Measurements from ENCODE around the gene C15orf39.
"Not testable (repeated sequence)": the region's sequence is repeated elsewhere in the genome, so short reads cannot be mapped to it uniquely, and the experiment has no call there.

The C15orf39 gene

DNA sequence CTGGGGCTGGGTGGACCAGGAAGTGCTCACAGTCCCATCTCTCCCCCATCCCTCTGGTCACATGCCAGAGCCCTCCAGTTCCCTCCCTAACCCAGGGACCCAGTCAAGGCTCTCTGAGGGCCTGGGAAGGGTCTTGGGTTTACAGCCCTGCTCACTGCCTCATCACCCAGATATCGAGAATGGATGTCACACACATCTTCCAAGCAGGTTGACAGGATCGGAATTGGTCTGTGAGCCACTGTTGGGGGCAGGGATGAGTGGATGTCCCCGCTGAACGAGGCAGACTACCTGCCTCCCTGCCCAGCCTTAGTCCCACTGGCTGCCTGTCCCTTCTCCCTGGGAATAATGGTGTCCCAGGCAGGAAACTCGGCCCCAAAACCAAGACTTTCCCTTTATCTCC is 36.5 kb downstream of the C15orf39 start:
- Histone ChIP-seq H3K27me3 (ENCODE audit: insufficient read depth, poor library complexity, severe bottlenecking) (no peaks in the 10 kb centered on the region), H3K27ac (replicated peaks) (no peak overlapping the region), H3K4me3 (replicated peaks; ENCODE audit: insufficient read depth, low read length) (no peak overlapping the region)
- no peak for TF ChIP-seq POLR2AphosphoS5 (IDR thresholded peaks at IDR 0.05; ENCODE audit: low read depth)
- TF ChIP-seq, protein P1, sequence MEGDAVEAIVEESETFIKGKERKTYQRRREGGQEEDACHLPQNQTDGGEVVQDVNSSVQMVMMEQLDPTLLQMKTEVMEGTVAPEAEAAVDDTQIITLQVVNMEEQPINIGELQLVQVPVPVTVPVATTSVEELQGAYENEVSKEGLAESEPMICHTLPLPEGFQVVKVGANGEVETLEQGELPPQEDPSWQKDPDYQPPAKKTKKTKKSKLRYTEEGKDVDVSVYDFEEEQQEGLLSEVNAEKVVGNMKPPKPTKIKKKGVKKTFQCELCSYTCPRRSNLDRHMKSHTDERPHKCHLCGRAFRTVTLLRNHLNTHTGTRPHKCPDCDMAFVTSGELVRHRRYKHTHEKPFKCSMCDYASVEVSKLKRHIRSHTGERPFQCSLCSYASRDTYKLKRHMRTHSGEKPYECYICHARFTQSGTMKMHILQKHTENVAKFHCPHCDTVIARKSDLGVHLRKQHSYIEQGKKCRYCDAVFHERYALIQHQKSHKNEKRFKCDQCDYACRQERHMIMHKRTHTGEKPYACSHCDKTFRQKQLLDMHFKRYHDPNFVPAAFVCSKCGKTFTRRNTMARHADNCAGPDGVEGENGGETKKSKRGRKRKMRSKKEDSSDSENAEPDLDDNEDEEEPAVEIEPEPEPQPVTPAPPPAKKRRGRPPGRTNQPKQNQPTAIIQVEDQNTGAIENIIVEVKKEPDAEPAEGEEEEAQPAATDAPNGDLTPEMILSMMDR (IDR thresholded peaks at IDR 0.05; ENCODE audit: insufficient read depth, low read length), result no peak
- no peak for TF ChIP-seq GABPA (IDR thresholded peaks at IDR 0.05; ENCODE audit: low read depth)
- TF ChIP-seq, protein P2, sequence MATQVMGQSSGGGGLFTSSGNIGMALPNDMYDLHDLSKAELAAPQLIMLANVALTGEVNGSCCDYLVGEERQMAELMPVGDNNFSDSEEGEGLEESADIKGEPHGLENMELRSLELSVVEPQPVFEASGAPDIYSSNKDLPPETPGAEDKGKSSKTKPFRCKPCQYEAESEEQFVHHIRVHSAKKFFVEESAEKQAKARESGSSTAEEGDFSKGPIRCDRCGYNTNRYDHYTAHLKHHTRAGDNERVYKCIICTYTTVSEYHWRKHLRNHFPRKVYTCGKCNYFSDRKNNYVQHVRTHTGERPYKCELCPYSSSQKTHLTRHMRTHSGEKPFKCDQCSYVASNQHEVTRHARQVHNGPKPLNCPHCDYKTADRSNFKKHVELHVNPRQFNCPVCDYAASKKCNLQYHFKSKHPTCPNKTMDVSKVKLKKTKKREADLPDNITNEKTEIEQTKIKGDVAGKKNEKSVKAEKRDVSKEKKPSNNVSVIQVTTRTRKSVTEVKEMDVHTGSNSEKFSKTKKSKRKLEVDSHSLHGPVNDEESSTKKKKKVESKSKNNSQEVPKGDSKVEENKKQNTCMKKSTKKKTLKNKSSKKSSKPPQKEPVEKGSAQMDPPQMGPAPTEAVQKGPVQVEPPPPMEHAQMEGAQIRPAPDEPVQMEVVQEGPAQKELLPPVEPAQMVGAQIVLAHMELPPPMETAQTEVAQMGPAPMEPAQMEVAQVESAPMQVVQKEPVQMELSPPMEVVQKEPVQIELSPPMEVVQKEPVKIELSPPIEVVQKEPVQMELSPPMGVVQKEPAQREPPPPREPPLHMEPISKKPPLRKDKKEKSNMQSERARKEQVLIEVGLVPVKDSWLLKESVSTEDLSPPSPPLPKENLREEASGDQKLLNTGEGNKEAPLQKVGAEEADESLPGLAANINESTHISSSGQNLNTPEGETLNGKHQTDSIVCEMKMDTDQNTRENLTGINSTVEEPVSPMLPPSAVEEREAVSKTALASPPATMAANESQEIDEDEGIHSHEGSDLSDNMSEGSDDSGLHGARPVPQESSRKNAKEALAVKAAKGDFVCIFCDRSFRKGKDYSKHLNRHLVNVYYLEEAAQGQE (IDR thresholded peaks at IDR 0.05; ENCODE audit: insufficient replicate concordance, low read depth), result no peak
- no peak for TF ChIP-seq SPI1 (IDR thresholded peaks at IDR 0.05; ENCODE audit: borderline replicate concordance, low read depth)
- DNase-seq (ENCODE audit: low read depth in 1 of 2, low spot score in 1 of 2), result no peak

DNA sequence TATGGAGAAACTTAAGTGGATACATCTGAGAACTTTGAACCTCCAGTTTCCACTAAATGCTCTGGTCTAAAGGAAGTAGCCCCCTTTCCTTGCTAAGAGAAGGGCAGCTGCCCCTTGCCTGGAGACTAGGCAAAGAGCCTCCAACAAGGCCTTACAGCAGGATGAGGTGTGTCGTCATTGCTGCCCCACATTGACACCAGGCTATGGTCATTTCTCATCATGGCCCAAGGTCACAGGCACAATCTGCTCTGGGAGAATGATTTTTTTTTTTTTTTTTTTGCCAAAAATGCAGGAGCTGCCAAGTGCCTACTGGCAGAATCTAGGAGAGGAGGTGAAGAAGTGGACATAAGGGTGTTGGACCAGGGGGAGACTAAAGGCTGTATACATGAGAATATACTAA is 44.1 kb downstream of the C15orf39 start:
- not testable (repeated sequence) for H3K4me3 ChIP-seq (replicated peaks; ENCODE audit: insufficient read depth, low read length); H3K27me3 ChIP-seq (ENCODE audit: insufficient read depth, poor library complexity, severe bottlenecking); DNase-seq (ENCODE audit: low read depth in 1 of 2, low spot score in 1 of 2); H3K27ac ChIP-seq (replicated peaks)

DNA sequence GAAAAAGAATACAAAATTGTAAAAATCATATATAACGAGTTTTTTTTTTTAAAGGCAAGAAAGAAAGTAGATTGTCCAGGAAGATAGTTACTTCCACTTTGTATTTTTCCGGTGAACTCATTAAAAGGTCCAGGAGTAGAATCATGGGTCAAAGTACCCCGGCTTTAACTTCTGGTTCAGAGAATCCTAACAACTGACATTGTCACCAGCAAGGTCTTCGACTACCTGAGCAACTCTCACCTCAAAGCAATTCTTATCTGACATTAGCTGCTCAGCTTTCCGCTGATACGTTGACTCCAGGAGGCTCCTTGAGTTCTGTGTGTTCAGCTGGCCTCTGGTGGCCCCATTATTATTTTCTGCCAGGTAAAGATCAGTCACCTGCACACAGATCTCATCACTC is 47.3 kb downstream of the C15orf39 start:
- H3K27ac ChIP-seq (replicated peaks); DNase-seq (ENCODE audit: low read depth in 1 of 2, low spot score in 1 of 2); H3K27me3 ChIP-seq (ENCODE audit: insufficient read depth, poor library complexity, severe bottlenecking); H3K4me3 ChIP-seq (replicated peaks; ENCODE audit: insufficient read depth, low read length): not testable (repeated sequence)

DNA sequence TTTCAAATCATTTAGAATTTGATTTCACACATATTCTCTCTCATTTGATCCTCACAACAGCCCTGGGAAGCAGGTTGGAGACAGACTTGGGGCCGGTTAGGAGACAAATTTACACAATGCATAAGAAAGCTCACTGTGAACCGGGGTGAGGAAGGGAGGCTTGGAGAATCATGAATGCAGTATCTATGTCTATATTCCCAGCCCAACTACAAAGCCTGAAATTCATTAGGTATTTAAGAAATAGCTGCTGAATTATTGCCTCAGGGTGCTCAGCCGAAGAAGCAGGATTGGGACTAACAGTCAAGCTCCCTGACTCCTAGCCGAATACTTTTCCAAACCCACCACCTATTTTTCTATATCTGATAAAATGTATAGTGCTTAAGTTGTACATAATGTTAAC is 48.0 kb downstream of the C15orf39 start:
- TF ChIP-seq, protein P1 (IDR thresholded peaks at IDR 0.05; ENCODE audit: insufficient read depth, low read length), result no peak
- TF ChIP-seq SPI1 (IDR thresholded peaks at IDR 0.05; ENCODE audit: borderline replicate concordance, low read depth) (no peak), POLR2AphosphoS5 (IDR thresholded peaks at IDR 0.05; ENCODE audit: low read depth) (no peak), GABPA (IDR thresholded peaks at IDR 0.05; ENCODE audit: low read depth) (no peak)
- TF ChIP-seq, protein P2 (IDR thresholded peaks at IDR 0.05; ENCODE audit: insufficient replicate concordance, low read depth), result no peak
- no peak overlapping the region for H3K27ac ChIP-seq (replicated peaks)
- no peak for DNase-seq (ENCODE audit: low read depth in 1 of 2, low spot score in 1 of 2)
- H3K4me3 ChIP-seq (replicated peaks; ENCODE audit: insufficient read depth, low read length), result no peak overlapping the region
- H3K27me3 ChIP-seq (ENCODE audit: insufficient read depth, poor library complexity, severe bottlenecking), result peaks cover 6% of the 10 kb centered on the region

DNA sequence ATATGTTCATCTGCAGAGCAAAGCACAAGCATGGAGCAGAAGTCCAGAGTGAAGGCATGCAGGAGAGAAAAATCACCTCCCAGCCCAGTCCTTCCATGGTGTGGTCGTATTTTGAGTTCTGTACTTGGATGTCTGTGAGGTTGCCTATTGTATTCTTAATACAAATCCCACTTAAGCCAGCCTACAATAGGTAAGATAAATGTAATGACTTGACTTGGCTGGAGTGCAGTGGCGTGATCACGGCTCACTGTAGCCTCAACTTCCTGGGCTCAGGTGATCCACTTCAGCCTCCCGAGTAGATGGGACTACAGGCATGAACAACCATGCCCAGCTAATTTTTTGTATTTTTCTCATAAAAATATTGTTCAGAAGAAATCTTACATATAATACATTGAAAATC is 49.7 kb downstream of the C15orf39 start:
- not testable (repeated sequence) for H3K27ac ChIP-seq (replicated peaks); H3K27me3 ChIP-seq (ENCODE audit: insufficient read depth, poor library complexity, severe bottlenecking); DNase-seq (ENCODE audit: low read depth in 1 of 2, low spot score in 1 of 2); H3K4me3 ChIP-seq (replicated peaks; ENCODE audit: insufficient read depth, low read length)

DNA sequence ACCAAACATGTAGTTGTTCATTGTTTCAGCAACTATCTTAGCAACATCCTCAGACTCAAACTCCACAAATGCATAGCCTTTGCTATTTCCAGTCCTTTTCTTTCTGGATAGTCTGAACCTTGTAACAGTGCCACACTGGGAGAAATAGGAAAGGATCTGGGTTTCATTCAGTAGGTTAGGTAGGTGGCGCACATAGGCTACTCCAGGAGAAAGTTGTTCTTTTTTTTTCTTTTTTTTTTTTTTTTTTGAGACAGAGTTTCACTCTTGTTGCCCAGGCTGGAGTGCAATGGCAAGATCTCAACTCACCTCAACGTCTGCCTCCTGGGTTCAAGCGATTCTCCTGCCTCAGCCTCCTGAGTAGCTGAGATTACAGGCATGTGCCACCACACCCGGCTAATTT is 50.6 kb downstream of the C15orf39 start:
- H3K27me3 ChIP-seq (ENCODE audit: insufficient read depth, poor library complexity, severe bottlenecking), result not testable (repeated sequence)

DNA sequence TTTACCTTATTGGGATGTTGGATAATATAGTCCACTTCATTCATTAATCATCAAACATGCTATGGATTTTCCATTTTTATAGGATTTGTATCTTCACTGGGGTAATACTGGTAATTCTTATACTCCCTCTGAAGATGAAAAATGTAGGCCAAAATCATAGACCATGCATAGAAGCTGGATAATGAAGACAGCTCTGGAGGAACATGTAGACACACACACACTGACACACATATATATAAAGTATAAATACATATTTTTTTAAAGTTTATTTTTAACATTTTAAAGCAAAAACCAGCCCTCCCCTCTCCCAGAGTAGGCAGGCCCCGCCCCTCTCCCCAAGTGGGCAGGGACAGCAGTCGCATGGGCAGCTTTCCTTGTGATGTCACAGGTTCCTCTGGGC is 56.4 kb downstream of the C15orf39 start, which contains the start of gene GOLGA6C:
TSS of gene GOLGA6C (plus strand) at position 301 of the 400 bp plus-strand sequence. CDS start 265 bp downstream, outside the sequence.
- not testable (repeated sequence) for H3K27ac ChIP-seq (replicated peaks); DNase-seq (ENCODE audit: low read depth in 1 of 2, low spot score in 1 of 2)

More for the DNA sequence above, 50.6 kb downstream of the C15orf39 start:
- not testable (repeated sequence) for H3K27ac ChIP-seq (replicated peaks); DNase-seq (ENCODE audit: low read depth in 1 of 2, low spot score in 1 of 2); H3K4me3 ChIP-seq (replicated peaks; ENCODE audit: insufficient read depth, low read length)

DNA sequence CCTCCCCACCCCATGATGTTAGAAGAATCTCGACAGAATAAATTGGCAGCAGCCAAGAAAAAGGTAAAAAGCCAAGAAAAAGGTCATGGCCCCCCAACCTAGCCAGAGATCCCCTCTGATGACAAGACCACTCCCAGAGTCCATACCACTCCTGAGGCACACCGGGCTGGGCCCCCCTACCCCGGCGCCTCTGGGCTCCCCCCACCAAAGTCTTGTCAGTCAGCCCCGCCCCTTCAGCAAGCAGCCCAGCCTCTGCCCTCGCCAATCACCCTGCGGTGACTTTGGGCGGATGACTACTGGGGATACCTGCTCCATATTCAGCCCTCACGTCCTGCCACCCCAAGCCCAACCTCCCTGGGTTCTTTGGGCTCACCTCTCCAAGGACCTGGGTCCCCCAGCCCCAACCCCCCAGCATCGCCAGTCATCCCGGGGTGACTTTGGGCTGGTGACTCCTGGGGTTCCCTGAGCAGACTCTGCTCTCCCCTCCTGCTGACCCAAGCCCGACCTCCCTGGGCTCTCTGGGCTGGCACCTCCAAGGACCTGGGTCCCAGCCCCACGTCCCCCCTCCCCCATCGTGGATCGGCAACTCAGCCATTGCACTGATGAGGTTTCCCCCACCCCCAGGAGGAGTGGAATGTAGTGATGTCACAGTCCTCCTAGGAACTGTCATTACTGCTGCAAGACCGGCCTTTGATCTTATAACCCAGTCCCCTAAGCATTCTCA is 57.1 kb downstream of the C15orf39 start:
- H3K27me3 ChIP-seq (ENCODE audit: insufficient read depth, poor library complexity, severe bottlenecking); H3K4me3 ChIP-seq (replicated peaks; ENCODE audit: insufficient read depth, low read length); DNase-seq (ENCODE audit: low read depth in 1 of 2, low spot score in 1 of 2); H3K27ac ChIP-seq (replicated peaks): not testable (repeated sequence)

More for the DNA sequence above, 56.4 kb downstream of the C15orf39 start, which contains the start of gene GOLGA6C:
- H3K27me3 ChIP-seq (ENCODE audit: insufficient read depth, poor library complexity, severe bottlenecking); H3K4me3 ChIP-seq (replicated peaks; ENCODE audit: insufficient read depth, low read length): not testable (repeated sequence)

DNA sequence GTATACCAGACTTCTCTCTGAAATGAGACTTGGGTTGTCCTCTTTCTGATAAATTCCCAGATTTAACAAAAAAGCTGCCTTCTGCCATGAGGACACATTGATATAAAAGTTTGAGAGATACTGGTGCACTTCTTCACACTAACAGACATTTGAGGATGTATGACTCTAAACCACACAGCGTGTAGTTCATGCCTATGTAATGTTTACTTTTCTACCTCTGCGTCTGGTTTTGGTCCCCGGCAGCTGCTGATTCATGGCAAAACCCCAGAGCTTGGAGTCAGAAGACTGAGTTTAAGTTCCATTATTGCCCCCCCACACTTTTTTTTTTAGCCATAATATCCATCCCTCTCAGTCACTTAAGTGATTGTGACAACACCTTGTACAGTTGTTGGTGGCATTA is 58.2 kb downstream of the C15orf39 start:
- not testable (repeated sequence) for DNase-seq (ENCODE audit: low read depth in 1 of 2, low spot score in 1 of 2); H3K27me3 ChIP-seq (ENCODE audit: insufficient read depth, poor library complexity, severe bottlenecking); H3K27ac ChIP-seq (replicated peaks)

More for the DNA sequence above, 58.2 kb downstream of the C15orf39 start:
- H3K4me3 ChIP-seq (replicated peaks; ENCODE audit: insufficient read depth, low read length), result not testable (repeated sequence)

Measured in HL-60 (cell line).